Neutrophil (primary cell): Measurements from ENCODE around the gene VPS35L.

Source experiments
- H3K27ac ChIP-seq: fragments of 200-600 bp; sonication (generic); 2 replicates; pipeline ENCODE4 v1.5.1; 2016; ENCODE audit warnings: mild to moderate bottlenecking, moderate library complexity
- H3K27me3 ChIP-seq: fragments of 200-600 bp; sonication (generic); 2 replicates; pipeline ENCODE4 v1.6.0; 2016; ENCODE audit warnings: mild to moderate bottlenecking
- H3K36me3 ChIP-seq: fragments of 200-600 bp; sonication (generic); 2 replicates; pipeline ENCODE4 v1.5.1; 2017
- H3K4me1 ChIP-seq, 2 experiments: fragments of 200-600 bp in 1 of 2; sonication (generic) in 1 of 2; 1 replicate in 1 of 2; 2 replicates in 1 of 2; pipeline versions ENCODE4 v1.5.1 to v1.6.1; 2013 to 2016; ENCODE audit warnings: low read depth in 1 of 2, low read length in 1 of 2, mild to moderate bottlenecking in 1 of 2, moderate library complexity in 1 of 2; ENCODE audit not compliant: control insufficient read depth in 1 of 2, insufficient read depth in 1 of 2
- H3K4me3 ChIP-seq, 2 experiments: fragments of 200-600 bp in 1 of 2; sonication (generic) in 1 of 2; 1 replicate in 1 of 2; 2 replicates in 1 of 2; pipeline ENCODE4 v1.5.1; 2013 to 2016; ENCODE audit warnings: low read depth in 1 of 2, low read length in 1 of 2, mild to moderate bottlenecking in 1 of 2, moderate library complexity in 1 of 2
- H3K9me3 ChIP-seq: fragments of 200-600 bp; sonication (generic); 2 replicates; pipeline ENCODE4 v1.5.1; 2016
- TF ChIP-seq, protein P1 (sequence below): fragments of 200-600 bp; sonication (generic); IDR thresholded peaks from 2 replicates; pipeline ENCODE4 v1.5.1; 2016; ENCODE audit warnings: antibody characterized with exemption

The VPS35L gene

DNA sequence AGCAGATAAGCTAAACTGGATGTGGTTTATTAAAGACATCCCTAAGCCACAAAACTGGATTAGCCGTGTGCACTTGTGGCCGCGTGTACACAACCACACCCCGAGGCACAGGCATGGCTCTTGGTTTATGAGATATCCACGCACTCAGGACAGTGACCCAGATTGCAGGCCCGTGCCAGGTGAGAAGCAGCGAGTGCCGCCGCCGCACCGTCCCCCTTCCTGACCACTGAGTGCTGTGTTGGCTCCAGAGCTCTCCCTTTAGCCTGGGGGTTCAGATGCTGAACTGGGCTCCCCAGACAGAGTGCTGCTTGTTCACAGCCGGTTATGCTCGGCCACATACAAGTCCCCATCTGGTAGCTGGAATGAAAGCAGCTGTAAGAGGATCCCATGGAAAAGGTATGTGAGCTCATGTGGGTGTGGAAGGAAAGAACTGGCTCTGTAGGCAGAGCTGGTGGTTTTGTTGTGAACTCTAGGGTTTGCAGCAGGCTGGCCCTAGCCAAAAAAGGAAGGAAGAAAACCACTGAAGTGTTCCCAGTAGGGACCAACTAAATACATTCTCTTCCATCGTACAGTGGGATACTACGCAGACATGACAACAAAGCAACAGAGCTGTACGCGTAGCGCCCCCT is 133.0 kb downstream of the VPS35L start:
- no peaks in the 10 kb centered on the region for H3K4me1 ChIP-seq

DNA sequence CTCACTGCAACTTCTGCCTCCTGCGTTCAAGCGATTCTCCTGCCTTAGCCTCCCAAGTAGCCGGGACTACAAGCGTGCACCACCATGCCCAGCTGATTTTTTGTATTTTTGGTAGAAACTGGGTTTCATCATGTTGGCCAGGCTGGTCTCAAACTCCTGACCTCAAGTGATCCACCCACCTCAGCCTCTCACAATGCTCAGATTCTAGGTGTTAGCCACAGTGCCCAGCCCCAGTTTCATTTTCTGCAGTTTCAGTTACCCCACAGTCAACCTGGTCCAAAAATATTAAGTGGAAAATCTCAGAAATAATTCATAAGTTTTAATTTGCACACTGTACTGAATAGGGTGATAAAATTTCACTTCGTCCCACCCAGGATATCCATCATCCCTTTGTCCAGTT is 133.8 kb downstream of the VPS35L start:
- Histone ChIP-seq H3K4me3 (no peak overlapping the region), H3K36me3 (peaks cover 55% of the 10 kb centered on the region), H3K27me3 (no peaks in the 10 kb centered on the region), H3K4me1 (no peaks in the 10 kb centered on the region), H3K9me3 (no peaks in the 10 kb centered on the region), H3K27ac (no peak overlapping the region)
- TF ChIP-seq, protein P1, sequence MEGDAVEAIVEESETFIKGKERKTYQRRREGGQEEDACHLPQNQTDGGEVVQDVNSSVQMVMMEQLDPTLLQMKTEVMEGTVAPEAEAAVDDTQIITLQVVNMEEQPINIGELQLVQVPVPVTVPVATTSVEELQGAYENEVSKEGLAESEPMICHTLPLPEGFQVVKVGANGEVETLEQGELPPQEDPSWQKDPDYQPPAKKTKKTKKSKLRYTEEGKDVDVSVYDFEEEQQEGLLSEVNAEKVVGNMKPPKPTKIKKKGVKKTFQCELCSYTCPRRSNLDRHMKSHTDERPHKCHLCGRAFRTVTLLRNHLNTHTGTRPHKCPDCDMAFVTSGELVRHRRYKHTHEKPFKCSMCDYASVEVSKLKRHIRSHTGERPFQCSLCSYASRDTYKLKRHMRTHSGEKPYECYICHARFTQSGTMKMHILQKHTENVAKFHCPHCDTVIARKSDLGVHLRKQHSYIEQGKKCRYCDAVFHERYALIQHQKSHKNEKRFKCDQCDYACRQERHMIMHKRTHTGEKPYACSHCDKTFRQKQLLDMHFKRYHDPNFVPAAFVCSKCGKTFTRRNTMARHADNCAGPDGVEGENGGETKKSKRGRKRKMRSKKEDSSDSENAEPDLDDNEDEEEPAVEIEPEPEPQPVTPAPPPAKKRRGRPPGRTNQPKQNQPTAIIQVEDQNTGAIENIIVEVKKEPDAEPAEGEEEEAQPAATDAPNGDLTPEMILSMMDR: no peak

More for the DNA sequence above, 133.0 kb downstream of the VPS35L start:
- no peaks in the 10 kb centered on the region for H3K9me3 ChIP-seq
- H3K36me3 ChIP-seq: peaks cover 61% of the 10 kb centered on the region
- no peak overlapping the region for H3K27ac ChIP-seq
- no peak overlapping the region for H3K4me3 ChIP-seq
- TF ChIP-seq, protein P1: no peak
- H3K27me3 ChIP-seq: no peaks in the 10 kb centered on the region

DNA sequence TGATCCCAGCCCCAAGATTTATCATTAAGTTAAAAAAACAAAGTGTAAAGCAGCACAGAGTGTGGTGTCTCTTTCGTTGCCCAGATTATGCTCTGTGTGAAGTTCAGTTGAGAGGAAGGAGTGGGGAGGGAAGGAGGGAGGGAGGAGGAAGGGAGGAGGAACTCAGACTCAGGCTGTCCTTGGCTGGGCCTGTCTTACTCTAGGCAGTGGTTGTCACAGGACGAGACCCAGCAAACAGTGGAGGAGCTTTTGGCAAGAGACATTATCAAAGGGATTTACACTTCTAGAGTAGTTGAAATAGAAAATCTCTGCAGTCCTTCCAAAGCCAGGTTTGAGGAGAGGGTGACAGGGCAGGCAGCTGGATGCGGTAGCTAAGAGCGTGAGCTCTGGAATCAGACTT is 134.7 kb downstream of the VPS35L start:
- no peaks in the 10 kb centered on the region for H3K4me1 ChIP-seq
- no peaks in the 10 kb centered on the region for H3K27me3 ChIP-seq
- H3K4me3 ChIP-seq: no peak overlapping the region
- no peak overlapping the region for H3K27ac ChIP-seq
- TF ChIP-seq, protein P1: no peak
- no peaks in the 10 kb centered on the region for H3K9me3 ChIP-seq
- H3K36me3 ChIP-seq: peaks cover 49% of the 10 kb centered on the region

DNA sequence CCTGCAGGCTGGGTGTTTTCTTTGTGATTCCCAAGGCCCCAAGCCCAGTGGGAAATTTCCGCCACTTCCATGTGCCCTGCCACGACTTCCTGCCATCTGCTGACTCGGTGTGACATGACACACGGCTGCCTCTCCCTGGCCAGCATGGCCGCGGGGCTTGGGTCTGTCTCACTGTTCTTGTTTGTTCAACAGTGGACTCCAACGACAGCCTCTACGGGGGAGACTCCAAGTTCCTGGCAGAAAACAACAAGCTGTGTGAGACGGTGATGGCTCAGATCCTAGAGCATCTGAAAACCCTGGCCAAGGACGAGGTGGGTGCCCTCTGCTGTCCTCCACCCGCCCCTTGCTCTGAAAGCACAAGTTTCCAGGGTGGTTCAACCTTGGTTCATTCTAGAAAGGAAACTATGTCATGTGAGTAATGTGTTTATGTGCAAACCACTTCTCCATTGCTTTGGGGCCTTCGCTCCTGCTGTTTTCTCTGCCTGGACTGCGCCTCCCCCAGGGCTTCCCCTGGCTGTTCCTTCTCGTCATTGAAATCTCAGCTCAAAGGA is 135.7 kb downstream of the VPS35L start:
- Histone ChIP-seq H3K9me3 (no peaks in the 10 kb centered on the region), H3K36me3 (peaks cover 45% of the 10 kb centered on the region)
- TF ChIP-seq, protein P1: no peak

DNA sequence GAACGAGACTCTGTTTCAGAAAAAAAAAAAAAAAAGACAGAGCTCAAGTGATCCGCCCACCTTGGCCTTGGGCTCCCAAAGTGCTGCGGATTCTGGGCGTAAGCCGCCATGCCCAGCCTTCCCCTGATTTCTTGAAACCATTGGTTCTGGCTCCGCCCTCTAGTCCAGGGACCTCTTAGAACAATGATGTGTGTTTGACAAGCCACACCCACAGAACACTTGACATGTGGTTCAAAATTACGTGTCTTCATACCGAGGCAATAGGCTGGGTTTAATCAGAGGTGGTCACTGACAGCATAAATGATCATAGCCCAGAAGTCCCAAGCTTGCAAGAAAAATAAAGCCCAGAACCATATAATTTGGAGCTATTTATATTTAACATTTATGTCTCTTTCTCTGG is 139.5 kb downstream of the VPS35L start:
- H3K4me1 ChIP-seq: no peaks in the 10 kb centered on the region

More for the DNA sequence above, 135.7 kb downstream of the VPS35L start:
- no peaks in the 10 kb centered on the region for H3K4me1 ChIP-seq
- no peak overlapping the region for H3K27ac ChIP-seq
- no peaks in the 10 kb centered on the region for H3K27me3 ChIP-seq
- H3K4me3 ChIP-seq: no peak overlapping the region

More for the DNA sequence above, 139.5 kb downstream of the VPS35L start:
- Histone ChIP-seq H3K27ac (no peak overlapping the region), H3K4me3 (no peak overlapping the region), H3K9me3 (no peaks in the 10 kb centered on the region), H3K27me3 (no peaks in the 10 kb centered on the region), H3K36me3 (peaks cover 47% of the 10 kb centered on the region)
- TF ChIP-seq, protein P1: no peak
